Inferior parietal cortex (tissue), 1 donor: ENCODE results near the gene MVK.

Source experiments
- DNase-seq: peaks from one replicate; pipeline ENCODE4 v3.0.0-alpha.2; 2016; ENCODE audit errors: extremely low spot score

The MVK gene

GRCh38 chr12:109545826-109546225, 27.8 kb upstream of the MVK start:
- DNase-seq = no peak

- DNase-seq = no peak
Measured at GRCh38 chr12:109547286-109547685, 26.3 kb upstream of the MVK start.

- DNase-seq = no peak
Measured at GRCh38 chr12:109548258-109548657, 25.3 kb upstream of the MVK start.

- no peak for DNase-seq
Measured at GRCh38 chr12:109549613-109550270, 23.9 kb upstream of the MVK start.

GRCh38 chr12:109550281-109550680, 23.3 kb upstream of the MVK start:
- DNase-seq = no peak

GRCh38 chr12:109551108-109551507, 22.5 kb upstream of the MVK start:
- no peak for DNase-seq

GRCh38 chr12:109552971-109553370, 20.6 kb upstream of the MVK start:
- DNase-seq = no peak

- no peak for DNase-seq
Measured at GRCh38 chr12:109553483-109553882, 20.1 kb upstream of the MVK start.

GRCh38 chr12:109553906-109554500, 19.6 kb upstream of the MVK start:
- DNase-seq = no peak

- DNase-seq = no peak
Measured at GRCh38 chr12:109554761-109555160, 18.8 kb upstream of the MVK start.

GRCh38 chr12:109555431-109556315, 17.9 kb upstream of the MVK start:
- no peak for DNase-seq

GRCh38 chr12:109557200-109557599, 16.4 kb upstream of the MVK start:
- no peak for DNase-seq

- DNase-seq = no peak
Measured at GRCh38 chr12:109557805-109558204, 15.8 kb upstream of the MVK start.

GRCh38 chr12:109558374-109559199, 15.0 kb upstream of the MVK start:
- DNase-seq = no peak

GRCh38 chr12:109559200-109559505, 14.4 kb upstream of the MVK start:
- DNase-seq = no peak

- DNase-seq = no peak
Measured at GRCh38 chr12:109559601-109560000, 14.0 kb upstream of the MVK start.

- no peak for DNase-seq
Measured at GRCh38 chr12:109560867-109561710, 12.5 kb upstream of the MVK start.

- no peak for DNase-seq
Measured at GRCh38 chr12:109561711-109562030, 11.9 kb upstream of the MVK start.

GRCh38 chr12:109562871-109563270, 10.7 kb upstream of the MVK start:
- no peak for DNase-seq

GRCh38 chr12:109563291-109564284, 10.0 kb upstream of the MVK start:
- no peak for DNase-seq
